CD14-positive monocyte (primary cell): ENCODE measurements around the gene DOCK4. TPM values are rescaled to one million over a fixed set of nuclear protein-coding genes. Genes with fewer than 3 reads are reported as not detected.

Source experiments
- DNase-seq, 3 donors: peaks; one replicate each; pipeline ENCODE4 v3.0.0-alpha.2; 2011 to 2022
- H2AFZ ChIP-seq: 2 replicates; pipeline ENCODE4 v1.6.0; 2012; ENCODE audit warnings: mild to moderate bottlenecking, low read depth, low read length, inconsistent platforms; ENCODE audit not compliant: insufficient read depth, poor library complexity, severe bottlenecking
- H3K27ac ChIP-seq, 2 donors: 1 replicate in 1 of 2; 2 replicates in 1 of 2; pipeline ENCODE4 v1.5.1; 2012 to 2013; ENCODE audit warnings: low read length in 2 of 2, control low read depth in 1 of 2, inconsistent platforms in 1 of 2, low read depth in 1 of 2, mild to moderate bottlenecking in 1 of 2
- H3K27me3 ChIP-seq, 2 donors: one replicate each; pipeline versions ENCODE4 v1.6.0 to v1.6.1; 2011 to 2013; ENCODE audit warnings: low read length in 2 of 2; ENCODE audit not compliant: control insufficient read depth in 2 of 2, insufficient read depth in 2 of 2
- H3K36me3 ChIP-seq, 2 donors: replicated peaks in 1 of 2; 1 replicate in 1 of 2; 2 replicates in 1 of 2; pipeline versions ENCODE4 v1.5.1 to v1.6.1; 2012 to 2013; ENCODE audit warnings: low read length in 2 of 2, control low read depth in 1 of 2, inconsistent platforms in 1 of 2, mild to moderate bottlenecking in 1 of 2; ENCODE audit not compliant: insufficient read depth in 2 of 2, control insufficient read depth in 1 of 2
- H3K4me1 ChIP-seq, 2 donors: 1 replicate in 1 of 2; 2 replicates in 1 of 2; pipeline versions ENCODE4 v1.5.1 to v1.6.1; 2012 to 2013; ENCODE audit warnings: low read length in 2 of 2, control low read depth in 1 of 2, inconsistent platforms in 1 of 2, mild to moderate bottlenecking in 1 of 2, moderate library complexity in 1 of 2; ENCODE audit not compliant: insufficient read depth in 2 of 2, control insufficient read depth in 1 of 2
- H3K4me2 ChIP-seq: replicated peaks from 2 replicates; pipeline ENCODE3; 2012; ENCODE audit warnings: low read length, moderate library complexity, mild to moderate bottlenecking; ENCODE audit not compliant: poor library complexity, severe bottlenecking; ENCODE audit errors: extremely low read depth
- H3K4me3 ChIP-seq, 3 experiments: fragments of 200-600 bp in 1 of 3; sonication (generic) in 1 of 3; replicated peaks in 1 of 3; 1 replicate in 2 of 3; 2 replicates in 1 of 3; pipeline ENCODE4 v1.5.1; 2011 to 2013; ENCODE audit warnings: low read length in 3 of 3, mild to moderate bottlenecking in 3 of 3, control low read depth in 2 of 3, low read depth in 2 of 3, inconsistent platforms in 1 of 3, moderate library complexity in 1 of 3
- H3K79me2 ChIP-seq: 2 replicates; pipeline ENCODE4 v1.6.0; 2012; ENCODE audit warnings: mild to moderate bottlenecking, control low read depth, inconsistent platforms, low read length, moderate library complexity; ENCODE audit not compliant: insufficient read depth
- H3K9ac ChIP-seq: 2 replicates; pipeline ENCODE4 v1.6.0; 2017; ENCODE audit warnings: low read length, mild to moderate bottlenecking; ENCODE audit not compliant: insufficient read depth, poor library complexity, severe bottlenecking
- H3K9me3 ChIP-seq, 2 donors: replicated peaks in 1 of 2; 1 replicate in 1 of 2; 2 replicates in 1 of 2; pipeline versions ENCODE4 v1.5.1 to v1.6.1; 2012 to 2013; ENCODE audit warnings: low read length in 2 of 2, control low read depth in 1 of 2; ENCODE audit not compliant: control insufficient read depth in 1 of 2, insufficient read depth in 1 of 2
- H4K20me1 ChIP-seq: 2 replicates; pipeline ENCODE4 v1.6.0; 2012; ENCODE audit warnings: mild to moderate bottlenecking, low read length, control low read depth, moderate library complexity; ENCODE audit not compliant: insufficient read depth
- H3K27ac Mint-ChIP-seq, 7 donors: one replicate each; pipeline ENCODE4 v1.8.0; 2020; ENCODE audit warnings: mild to moderate bottlenecking in 7 of 7, mixed read lengths in 7 of 7, moderate library complexity in 6 of 7, inconsistent platforms in 2 of 7
- H3K27me3 Mint-ChIP-seq, 3 donors: one replicate each; pipeline ENCODE4 v1.8.0; 2021 to 2022; ENCODE audit warnings: low read depth in 3 of 3, mild to moderate bottlenecking in 3 of 3, mixed read lengths in 3 of 3, moderate library complexity in 3 of 3, inconsistent platforms in 1 of 3
- H3K36me3 Mint-ChIP-seq, 2 donors: one replicate each; pipeline ENCODE4 v1.8.0; 2020; ENCODE audit warnings: mixed read lengths in 2 of 2, inconsistent platforms in 1 of 2, mild to moderate bottlenecking in 1 of 2
- H3K4me1 Mint-ChIP-seq: one replicate; pipeline ENCODE4 v1.8.0; 2020; ENCODE audit warnings: mild to moderate bottlenecking, mixed read lengths
- H3K4me3 Mint-ChIP-seq, 2 donors: one replicate each; pipeline ENCODE4 v1.8.0; 2020; ENCODE audit warnings: mild to moderate bottlenecking in 2 of 2, mixed read lengths in 2 of 2, moderate library complexity in 1 of 2
- H3K9me3 Mint-ChIP-seq, 7 donors: one replicate each; pipeline ENCODE4 v1.8.0; 2020 to 2022; ENCODE audit warnings: mixed read lengths in 7 of 7, mild to moderate bottlenecking in 6 of 7, moderate library complexity in 6 of 7, inconsistent platforms in 2 of 7
- CTCF ChIP-seq: fragments of 200-600 bp; IDR thresholded peaks from one replicate; pipeline ENCODE4 v1.8.0; 2022; ENCODE audit warnings: antibody characterized with exemption, mild to moderate bottlenecking
- WGBS: methylation state at CpG from one replicate; pipeline ENCODE4 v1.1.5; 2013; ENCODE audit warnings: missing lambda C conversion rate; ENCODE audit not compliant: insufficient coverage; 5-methylcytosine and 5-hydroxymethylcytosine counted together
- intact Hi-C, 2 donors: fragments of 100-400 bp; cut with micrococcal nuclease; formaldehyde crosslinking; loops; one replicate each; pipeline versions ENCODE4 v1.15.0 to v1.15.1; 2023
- polyA plus RNA-seq, 3 donors: library from polyadenylated mRNA; depleted of rRNA in 1 of 3; unstranded in 2 of 3; stranded (reverse) in 1 of 3; fragments of 300-500 nt in 2 of 3; fragments of >200 nt in 1 of 3; fragmentation: Illumina TruSeq in 2 of 3; gene quantifications; 1 replicate in 2 of 3; 2 replicates in 1 of 3; pipeline ENCODE4 v1.2.3, GENCODE V29; 2012 to 2021

Gene DOCK4
- polyA plus RNA-seq, 3 donors, result 1.3 to 5.0 (median 2.7) TPM

GRCh38 chr7:111873963-111874690 is 332.1 kb downstream of the DOCK4 start:
- Mint-ChIP-seq H3K36me3 (no peaks in the 10 kb centered on the region), H3K27me3 (peaks cover 0 to 2% (median 1%) of the 10 kb centered on the region in 3 donors), H3K9me3 (peaks cover 0 to 4% (median 0%) of the 10 kb centered on the region in 7 donors), H3K4me3 (no peak overlapping the region), H3K27ac (no peak overlapping the region), H3K4me1 (no peaks in the 10 kb centered on the region)
- no peak overlapping the region for H3K4me3 ChIP-seq
- 0% methylated on average over 1 of the region's 2 CpGs for WGBS
- intact Hi-C loops, result no loop called here
- no peaks in the 10 kb centered on the region for H3K27me3 ChIP-seq
- no peak for TF ChIP-seq CTCF
- no peak overlapping the region for H3K27ac ChIP-seq
- no peaks in the 10 kb centered on the region for H4K20me1 ChIP-seq
- H3K36me3 ChIP-seq, result no peaks in the 10 kb centered on the region
- H3K9me3 ChIP-seq, result no peaks in the 10 kb centered on the region
- H3K4me1 ChIP-seq, result no peaks in the 10 kb centered on the region
- H3K9ac ChIP-seq, result no peak overlapping the region
- H2AFZ ChIP-seq, result no peak overlapping the region
- no peak overlapping the region for H3K4me2 ChIP-seq
- no peaks in the 10 kb centered on the region for H3K79me2 ChIP-seq
- no peak for DNase-seq

- peak overlapping the region in 1 of 7 donors; percentile 11 for H3K27ac Mint-ChIP-seq
- peaks cover 0 to 2% (median 0%) of the 10 kb centered on the region in 7 donors for H3K9me3 Mint-ChIP-seq
- H3K4me3 Mint-ChIP-seq, result no peak overlapping the region
- no peaks in the 10 kb centered on the region for H3K79me2 ChIP-seq
- DNase-seq, result no peak
- WGBS, result 99% methylated on average over 7 of the region's 8 CpGs
- H3K4me3 ChIP-seq, result no peak overlapping the region
- H3K4me1 ChIP-seq, result no peaks in the 10 kb centered on the region
- no peaks in the 10 kb centered on the region for H3K9me3 ChIP-seq
- no peak overlapping the region for H2AFZ ChIP-seq
- H3K4me2 ChIP-seq, result no peak overlapping the region
- no peaks in the 10 kb centered on the region for H3K36me3 Mint-ChIP-seq
- H4K20me1 ChIP-seq, result no peaks in the 10 kb centered on the region
- no peak for TF ChIP-seq CTCF
- no peaks in the 10 kb centered on the region for H3K27me3 ChIP-seq
- H3K27ac ChIP-seq, result no peak overlapping the region
- intact Hi-C loops, result no loop called here
- H3K9ac ChIP-seq, result no peak overlapping the region
- peaks cover 0 to 2% (median 0%) of the 10 kb centered on the region in 3 donors for H3K27me3 Mint-ChIP-seq
- no peaks in the 10 kb centered on the region for H3K4me1 Mint-ChIP-seq
- no peaks in the 10 kb centered on the region for H3K36me3 ChIP-seq
Observed at GRCh38 chr7:111873326-111873646, 332.9 kb downstream of the DOCK4 start.
